PC-3 (cell line): ENCODE data around the gene FKBP1C. TPM values are rescaled to one million over a fixed set of nuclear protein-coding genes. Genes with fewer than 3 reads are reported as not detected.

Experiments
- ATAC-seq: fragments of 200-7000 bp; cut with Tn5 transposase; 2 replicates; pipeline ENCODE4 v1.9.1; 2020; ENCODE audit warnings: mild to moderate bottlenecking, moderate library complexity
- BruUV-seq: library from RNA; stranded (reverse); fragments of 400-500 nt; replicated peaks from 2 replicates; lab custom pipeline; 2021; lab: Mats Ljungman, UMichigan
- CTCF ChIA-PET: fragments of 300-600 bp; sonication (Branson Sonifier 250); formaldehyde crosslinking; loops from one replicate; lab custom pipeline; 2022; ENCODE audit warnings: antibody characterized with exemption; lab: Charles Lee
- POLR2A ChIA-PET: fragments of 300-600 bp; sonication (Branson Sonifier 250); formaldehyde crosslinking; loops from one replicate; lab custom pipeline; 2022; ENCODE audit warnings: antibody characterized with exemption; ENCODE audit not compliant: unreplicated experiment; lab: Charles Lee
- DNase-seq: peaks from one replicate; pipeline ENCODE4 v3.0.0-alpha.2; 2015
- H2AFZ ChIP-seq: fragments of 300-600 bp; sonication (generic); 2 replicates; pipeline ENCODE4 v1.6.0; 2016; ENCODE audit warnings: antibody characterized with exemption, low read length
- H3F3A ChIP-seq: fragments of 300-600 bp; sonication (generic); one replicate; pipeline ENCODE4 v1.6.0; 2017; ENCODE audit warnings: antibody characterized with exemption, low read length, control low read depth, mild to moderate bottlenecking; ENCODE audit not compliant: unreplicated experiment
- H3K27ac ChIP-seq: fragments of 300-600 bp; sonication (generic); 2 replicates; pipeline ENCODE4 v1.5.1; 2016; ENCODE audit warnings: mild to moderate bottlenecking, low read length
- H3K27me3 ChIP-seq: fragments of 300-600 bp; sonication (generic); 2 replicates; pipeline ENCODE4 v1.6.1; 2016; ENCODE audit warnings: low read length, mixed read lengths
- H3K36me3 ChIP-seq: fragments of 300-600 bp; sonication (generic); 2 replicates; pipeline ENCODE4 v1.6.1; 2016; ENCODE audit warnings: low read depth, mixed run types, low read length, mixed read lengths
- H3K4me1 ChIP-seq: fragments of 300-600 bp; sonication (generic); 2 replicates; pipeline ENCODE4 v1.5.1; 2016; ENCODE audit warnings: low read length; ENCODE audit not compliant: insufficient read depth
- H3K4me2 ChIP-seq: fragments of 300-600 bp; sonication (generic); 2 replicates; pipeline ENCODE4 v1.6.0; 2016; ENCODE audit warnings: low read length
- H3K4me3 ChIP-seq: fragments of 300-600 bp; sonication (generic); 2 replicates; pipeline ENCODE4 v1.5.1; 2016; ENCODE audit warnings: mild to moderate bottlenecking, low read length, mixed read lengths
- H3K79me2 ChIP-seq: fragments of 300-600 bp; sonication (generic); 2 replicates; pipeline ENCODE4 v1.6.1; 2017; ENCODE audit warnings: low read length, mixed read lengths
- H3K9ac ChIP-seq: fragments of 300-600 bp; sonication (generic); 2 replicates; pipeline ENCODE4 v1.6.0; 2016; ENCODE audit warnings: mild to moderate bottlenecking, low read length
- H3K9me2 ChIP-seq: fragments of 300-600 bp; sonication (generic); replicated peaks from 2 replicates; pipeline ENCODE4 v1.6.1; 2016; ENCODE audit warnings: mixed run types, low read length, mixed read lengths
- H3K9me3 ChIP-seq: fragments of 300-600 bp; sonication (generic); 2 replicates; pipeline ENCODE4 v1.6.1; 2016; ENCODE audit warnings: low read length, mixed read lengths
- H4K20me1 ChIP-seq: fragments of 300-600 bp; sonication (generic); 2 replicates; pipeline ENCODE4 v1.6.1; 2016; ENCODE audit warnings: low read length, mixed read lengths
- EZH2 ChIP-seq: fragments of 300-600 bp; sonication (generic); IDR thresholded peaks from one replicate; pipeline ENCODE4 v1.6.1; 2017; ENCODE audit warnings: antibody characterized with exemption, mild to moderate bottlenecking, low read length; ENCODE audit not compliant: unreplicated experiment
- EZH2phosphoT487 ChIP-seq: fragments of 300-600 bp; sonication (generic); IDR thresholded peaks from 2 replicates; pipeline ENCODE4 v1.6.1; 2018; ENCODE audit warnings: mild to moderate bottlenecking, antibody characterized with exemption, low read length, borderline replicate concordance
- intact Hi-C: fragments of 100-400 bp; cut with micrococcal nuclease; formaldehyde crosslinking; loops from 2 replicates; pipeline ENCODE4 v1.9.0; 2023
- total RNA-seq: library from RNA; depleted of rRNA; stranded (reverse); fragments of >200 nt; gene quantifications from 2 replicates; pipeline ENCODE4 v1.2.3, GENCODE V29; 2014
- TF ChIP-seq, protein P1 (sequence below): fragments of 300-600 bp; sonication (generic); conservative IDR thresholded peaks from 2 replicates; pipeline ENCODE4 v1.5.1; 2017; ENCODE audit warnings: antibody characterized with exemption, low read depth, mild to moderate bottlenecking, low read length

The FKBP1C gene
- total RNA-seq, 1 experiment from 2014 or later = 1.9 TPM

- Histone ChIP-seq H3K4me2 (no peak overlapping the region), H3F3A (no peaks in the 10 kb centered on the region), H3K36me3 (no peaks in the 10 kb centered on the region), H3K9me2 (no peaks in the 10 kb centered on the region), H3K9ac (no peak overlapping the region), H3K9me3 (no peaks in the 10 kb centered on the region), H3K27ac (no peak overlapping the region), H3K4me1 (no peaks in the 10 kb centered on the region), H3K4me3 (no peak overlapping the region), H4K20me1 (no peaks in the 10 kb centered on the region), H3K27me3 (0 out of 2 replicates have a peak, but pooled peaks cover 4% of the 10 kb centered on the region), H2AFZ (no peak overlapping the region), H3K79me2 (no peaks in the 10 kb centered on the region)
- ChIA-PET POLR2A (no interaction called here), CTCF (no interaction called here)
- ATAC-seq = no peak
- DNase-seq = no peak
- intact Hi-C loops = no loop called here
- BruUV-seq = no TSS peak
- TF ChIP-seq, protein P1, sequence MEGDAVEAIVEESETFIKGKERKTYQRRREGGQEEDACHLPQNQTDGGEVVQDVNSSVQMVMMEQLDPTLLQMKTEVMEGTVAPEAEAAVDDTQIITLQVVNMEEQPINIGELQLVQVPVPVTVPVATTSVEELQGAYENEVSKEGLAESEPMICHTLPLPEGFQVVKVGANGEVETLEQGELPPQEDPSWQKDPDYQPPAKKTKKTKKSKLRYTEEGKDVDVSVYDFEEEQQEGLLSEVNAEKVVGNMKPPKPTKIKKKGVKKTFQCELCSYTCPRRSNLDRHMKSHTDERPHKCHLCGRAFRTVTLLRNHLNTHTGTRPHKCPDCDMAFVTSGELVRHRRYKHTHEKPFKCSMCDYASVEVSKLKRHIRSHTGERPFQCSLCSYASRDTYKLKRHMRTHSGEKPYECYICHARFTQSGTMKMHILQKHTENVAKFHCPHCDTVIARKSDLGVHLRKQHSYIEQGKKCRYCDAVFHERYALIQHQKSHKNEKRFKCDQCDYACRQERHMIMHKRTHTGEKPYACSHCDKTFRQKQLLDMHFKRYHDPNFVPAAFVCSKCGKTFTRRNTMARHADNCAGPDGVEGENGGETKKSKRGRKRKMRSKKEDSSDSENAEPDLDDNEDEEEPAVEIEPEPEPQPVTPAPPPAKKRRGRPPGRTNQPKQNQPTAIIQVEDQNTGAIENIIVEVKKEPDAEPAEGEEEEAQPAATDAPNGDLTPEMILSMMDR = no peak
- TF ChIP-seq EZH2 (no peak), EZH2phosphoT487 (no peak)
These were observed 25.1 kb downstream of the FKBP1C start for GRCh38 chr6:63236398-63236817.

DNA sequence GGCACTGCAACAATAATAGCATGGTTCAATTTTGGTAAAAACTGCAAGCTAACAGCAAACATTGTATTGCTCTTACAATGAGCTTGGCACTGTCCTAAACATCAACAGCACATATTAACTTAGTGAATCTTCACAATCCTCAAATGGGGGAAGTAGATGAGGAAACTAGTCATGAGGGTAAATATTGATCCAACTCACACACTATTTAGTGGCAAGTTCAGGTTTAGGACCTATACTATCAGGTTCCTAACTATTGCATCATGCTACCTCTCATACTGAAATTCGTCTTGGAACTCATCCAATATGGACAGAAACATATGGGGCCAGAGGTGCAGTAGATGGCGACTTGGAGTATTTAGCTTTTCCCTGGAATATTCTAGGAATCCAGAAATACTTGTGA is 34.2 kb downstream of the FKBP1C start:
- intact Hi-C loops = no loop called here
- Histone ChIP-seq H3K4me2 (no peak overlapping the region), H2AFZ (no peak overlapping the region), H3K9ac (no peak overlapping the region), H3K27me3 (peaks cover 16% of the 10 kb centered on the region; the same call in 1 of the 2 replicates), H3K9me2 (no peaks in the 10 kb centered on the region), H3K4me1 (no peaks in the 10 kb centered on the region), H3K4me3 (no peak overlapping the region), H3K79me2 (no peaks in the 10 kb centered on the region), H3K9me3 (no peaks in the 10 kb centered on the region), H3F3A (no peaks in the 10 kb centered on the region), H3K36me3 (no peaks in the 10 kb centered on the region), H4K20me1 (no peaks in the 10 kb centered on the region), H3K27ac (no peak overlapping the region)
- TF ChIP-seq, protein P1 = no peak
- no peak for TF ChIP-seq EZH2
- TF ChIP-seq EZH2phosphoT487 = no peak
- ChIA-PET POLR2A (no interaction called here), CTCF (no interaction called here)
- no TSS peak for BruUV-seq
- peak; percentile 25 for DNase-seq
- ATAC-seq = no peak

DNA sequence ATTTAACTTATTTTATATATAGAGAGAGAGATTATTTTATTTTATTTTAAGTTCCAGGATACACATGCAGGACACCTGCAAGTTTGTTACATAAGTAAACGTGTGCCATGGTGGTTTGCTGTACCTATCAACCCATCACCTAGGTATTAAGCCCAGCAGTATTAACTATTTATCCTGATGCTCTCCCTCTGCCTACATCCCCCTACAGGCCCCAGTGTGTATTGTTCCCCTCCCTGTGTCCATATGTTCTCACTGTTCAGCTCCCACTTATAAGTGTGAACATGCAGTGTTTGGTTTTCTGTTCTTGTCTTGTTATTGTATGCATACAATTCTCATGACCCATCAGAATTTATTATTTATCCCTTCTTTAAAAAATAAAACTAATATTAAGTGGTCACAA is 34.6 kb downstream of the FKBP1C start:
- no TSS peak for BruUV-seq
- no peaks in the 10 kb centered on the region for H3K9me3 ChIP-seq
- DNase-seq = no peak
- no peaks in the 10 kb centered on the region for H3F3A ChIP-seq
- ChIA-PET CTCF (no interaction called here), POLR2A (no interaction called here)
- no peaks in the 10 kb centered on the region for H3K79me2 ChIP-seq
- no peak for TF ChIP-seq EZH2
- no peak for TF ChIP-seq EZH2phosphoT487
- TF ChIP-seq, protein P1 = no peak; the same call in 1 of the 2 replicates
- no peak overlapping the region for H2AFZ ChIP-seq
- no peaks in the 10 kb centered on the region for H3K4me1 ChIP-seq
- H3K27me3 ChIP-seq = peaks cover 15% of the 10 kb centered on the region; the same call in 1 of the 2 replicates
- intact Hi-C loops = no loop called here
- ATAC-seq = peak; percentile 35; the same call in 1 of the 2 replicates
- H3K9me2 ChIP-seq = no peaks in the 10 kb centered on the region
- no peak overlapping the region for H3K27ac ChIP-seq
- no peaks in the 10 kb centered on the region for H4K20me1 ChIP-seq
- no peak overlapping the region for H3K4me2 ChIP-seq
- H3K4me3 ChIP-seq = no peak overlapping the region
- no peak overlapping the region for H3K9ac ChIP-seq
- H3K36me3 ChIP-seq = no peaks in the 10 kb centered on the region
